HG03108 (cell line): ENCODE data around the gene NCK2.
A peak's percentile ranks its signal among the peaks of the same experiment; 100 is the strongest.

Experiments used
- ATAC-seq: cut with Tn5 transposase; IDR thresholded peaks from one replicate; pipeline ENCODE4 v1.9.1; 2021; ENCODE audit warnings: moderate library complexity; ENCODE audit not compliant: unreplicated experiment

The NCK2 gene

DNA sequence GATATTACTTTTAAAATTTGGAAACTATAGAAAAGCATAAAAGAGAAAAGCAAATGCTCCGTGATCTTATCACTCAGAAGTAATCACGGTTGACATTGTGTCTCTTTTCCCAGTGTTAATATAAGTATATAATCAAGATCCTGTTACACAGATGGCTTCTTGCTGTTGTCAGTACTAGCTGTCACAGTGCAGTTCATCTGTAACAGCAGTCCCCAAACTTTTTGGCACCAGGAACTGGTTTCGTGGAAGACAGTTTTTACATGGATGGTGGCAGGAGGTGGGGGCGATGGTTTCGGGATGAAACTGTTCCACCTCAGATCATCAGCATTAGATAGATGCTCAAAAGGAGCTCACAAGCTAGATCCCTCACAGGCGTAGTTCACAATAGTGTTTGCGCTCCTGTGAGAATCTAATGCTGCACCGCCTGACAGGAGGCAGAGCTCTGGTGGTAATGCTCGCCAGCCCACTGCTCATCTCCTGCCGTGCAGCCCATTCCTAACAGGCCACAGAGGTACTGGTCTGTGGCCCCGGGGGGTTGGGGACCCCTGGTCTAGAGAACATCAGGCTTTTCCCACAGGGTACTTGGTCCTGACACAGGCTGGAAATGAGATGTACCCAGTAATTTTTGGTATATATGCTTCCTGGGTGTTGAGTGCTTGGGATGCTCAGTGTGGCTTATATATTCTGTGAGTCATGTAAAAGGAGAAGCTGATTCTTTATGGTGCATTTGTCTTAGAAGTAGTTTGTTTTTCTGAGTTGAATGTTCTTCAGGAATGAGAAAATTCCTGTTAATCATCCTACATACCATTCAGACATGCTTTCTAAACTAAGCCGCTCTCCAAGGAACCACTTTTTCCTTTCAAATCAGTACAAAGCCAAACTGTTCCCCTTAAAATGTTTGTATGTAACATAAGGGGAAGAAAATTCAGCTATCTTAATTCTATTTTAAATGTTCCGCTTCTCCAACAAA is 121.8 kb downstream of the NCK2 start:
- no peak for ATAC-seq

DNA sequence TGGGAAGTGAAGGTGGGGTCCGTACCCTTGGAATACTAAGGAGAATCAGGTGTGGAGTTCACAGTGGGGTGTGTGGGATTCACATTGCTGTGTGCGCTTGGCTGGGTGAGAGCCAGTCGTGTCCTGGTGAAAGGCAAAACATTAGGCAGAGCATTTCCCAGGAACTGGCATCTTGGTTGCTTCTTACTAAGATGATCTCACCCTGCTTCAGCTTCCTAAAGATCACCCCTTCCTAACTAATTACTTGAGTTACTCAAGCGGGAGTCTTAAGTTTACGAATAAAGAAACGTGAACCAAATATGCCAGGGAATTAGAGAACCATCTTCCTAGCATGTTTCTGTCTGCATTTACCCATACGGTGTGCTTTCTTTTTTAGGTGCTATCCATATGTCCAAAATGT is 122.9 kb downstream of the NCK2 start:
- no peak for ATAC-seq

DNA sequence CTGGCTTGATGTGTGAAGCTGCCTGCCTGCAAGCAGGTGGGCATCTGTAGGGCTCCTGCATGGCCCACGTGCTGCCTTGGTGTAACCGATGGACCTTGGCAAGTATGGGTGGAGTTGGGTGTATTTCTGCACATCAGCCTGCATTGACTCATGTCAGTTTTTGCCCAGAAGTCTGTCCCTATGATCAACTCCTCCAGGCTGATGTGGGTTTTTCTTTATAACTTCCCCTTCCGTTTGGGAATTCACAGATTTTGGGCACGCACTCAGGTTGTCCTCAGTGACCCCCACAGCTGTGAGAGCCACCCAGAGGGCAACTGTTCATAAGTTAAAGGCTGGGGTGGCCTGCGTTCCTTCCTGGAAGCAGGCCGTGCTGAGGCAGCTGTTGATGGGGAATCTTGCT is 123.3 kb downstream of the NCK2 start:
- no peak for ATAC-seq

DNA sequence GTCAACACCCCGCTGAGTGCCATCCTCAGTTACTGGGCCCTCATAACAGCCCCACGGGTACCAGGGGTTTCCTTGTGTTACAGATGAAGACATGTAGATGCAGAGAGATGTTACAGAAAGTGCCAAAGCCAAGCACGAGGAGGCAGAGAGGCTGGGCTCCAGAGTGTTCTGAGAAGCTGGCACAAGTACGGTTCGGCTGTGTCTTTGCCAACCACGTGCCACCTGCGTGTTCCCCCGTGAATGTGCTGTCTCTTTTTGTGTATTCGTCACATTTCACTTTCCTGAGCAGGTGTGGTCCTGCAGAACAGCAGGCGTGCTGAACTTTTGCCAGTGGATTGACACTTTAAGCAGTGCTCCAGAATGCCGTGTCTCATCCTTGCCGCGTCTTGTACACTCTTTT is 124.6 kb downstream of the NCK2 start:
- ATAC-seq: no peak

DNA sequence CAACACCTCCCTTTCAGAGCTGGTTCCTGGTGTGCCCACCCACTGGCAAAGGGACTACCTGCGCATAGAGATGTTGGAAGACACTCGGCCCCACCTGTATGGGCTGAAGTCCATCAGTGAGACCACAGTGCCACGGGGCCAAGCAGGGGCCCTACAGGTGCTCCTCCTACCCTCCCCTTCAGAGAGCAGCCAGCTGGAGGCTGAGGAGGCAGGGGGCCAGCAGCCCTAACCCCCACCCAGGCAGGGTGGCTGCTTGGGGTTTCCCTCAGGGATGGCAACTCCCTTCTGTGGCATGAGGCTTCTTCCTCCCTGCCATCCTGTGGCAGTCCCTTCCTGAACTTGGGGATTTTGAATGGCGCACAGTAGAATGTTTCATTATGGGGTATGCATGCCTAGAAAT is 125.3 kb downstream of the NCK2 start:
- ATAC-seq: no peak

GRCh38 chr2:105870858-105871257 is 126.1 kb downstream of the NCK2 start:
- ATAC-seq: no peak

DNA sequence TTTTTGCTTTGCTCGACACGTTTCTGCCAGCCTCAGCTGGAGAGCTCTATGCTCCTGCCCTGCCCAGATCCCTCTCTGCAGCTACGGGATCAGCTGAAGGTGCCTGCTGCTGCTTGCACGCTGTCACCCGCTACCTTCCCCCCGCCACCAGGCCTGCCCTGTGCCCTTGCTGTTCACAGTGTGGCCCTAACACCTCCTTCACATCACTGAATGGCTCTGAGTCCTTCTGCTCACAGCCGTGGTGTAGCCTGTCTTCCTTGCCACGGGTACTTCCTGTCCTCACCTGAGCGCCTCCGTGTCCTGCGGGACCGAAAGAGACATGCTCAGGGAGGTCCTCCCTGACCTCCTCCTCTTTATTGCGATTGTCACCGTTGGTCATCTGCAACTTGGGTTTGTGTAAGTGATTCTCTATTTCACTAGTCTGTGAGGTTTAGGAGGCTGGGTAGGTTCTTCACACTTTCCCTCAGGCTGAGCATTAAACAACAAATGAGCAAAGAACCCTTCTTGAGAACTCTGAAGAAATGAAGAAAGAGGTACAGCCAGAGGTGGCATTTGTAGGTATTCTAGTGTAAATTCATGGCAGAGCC is 127.5 kb downstream of the NCK2 start:
- ATAC-seq: no peak

DNA sequence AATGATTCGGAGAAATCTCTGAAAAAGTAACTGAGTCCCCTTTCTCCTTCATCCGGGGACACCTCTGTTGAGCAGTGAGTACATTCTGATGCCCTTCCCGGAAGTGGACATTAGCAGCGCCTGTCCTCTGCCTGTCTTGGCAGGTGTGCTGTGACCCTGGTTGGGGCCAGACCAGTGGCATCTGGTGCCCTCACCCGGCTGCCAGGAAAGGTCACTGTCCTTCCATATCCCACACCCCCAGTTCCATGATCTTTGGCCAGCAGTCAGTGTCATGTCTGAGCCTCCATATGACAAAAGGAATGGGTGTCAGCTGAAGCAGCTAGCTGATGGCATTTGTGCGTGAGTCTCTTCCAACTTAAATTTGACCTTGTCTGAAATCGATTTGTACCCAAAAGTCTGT is 128.1 kb downstream of the NCK2 start:
- no peak for ATAC-seq

DNA sequence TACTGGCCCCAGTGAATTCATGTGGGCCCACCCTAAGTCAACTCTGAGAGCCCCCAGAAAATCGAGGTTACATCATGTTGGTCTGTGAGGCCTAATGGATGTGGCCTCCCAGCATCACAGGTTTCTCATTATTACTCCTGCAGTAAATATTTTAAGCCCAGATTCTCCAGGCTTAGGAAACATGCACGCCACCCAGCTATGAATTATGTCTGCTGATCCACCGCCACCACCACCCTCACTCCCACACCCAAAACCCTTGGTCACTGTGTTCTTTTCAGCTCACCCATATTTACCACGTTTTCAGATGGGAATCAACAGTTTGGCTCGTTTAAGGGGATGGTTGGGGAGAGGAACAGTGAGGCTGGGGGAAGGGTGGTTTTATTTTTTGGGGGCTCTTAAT is 128.6 kb downstream of the NCK2 start:
- ATAC-seq: no peak

- ATAC-seq: peak; percentile 86
Observed at GRCh38 chr2:105873721-105874120, 129.0 kb downstream of the NCK2 start.

GRCh38 chr2:105874466-105874865 is 129.8 kb downstream of the NCK2 start:
- no peak for ATAC-seq

DNA sequence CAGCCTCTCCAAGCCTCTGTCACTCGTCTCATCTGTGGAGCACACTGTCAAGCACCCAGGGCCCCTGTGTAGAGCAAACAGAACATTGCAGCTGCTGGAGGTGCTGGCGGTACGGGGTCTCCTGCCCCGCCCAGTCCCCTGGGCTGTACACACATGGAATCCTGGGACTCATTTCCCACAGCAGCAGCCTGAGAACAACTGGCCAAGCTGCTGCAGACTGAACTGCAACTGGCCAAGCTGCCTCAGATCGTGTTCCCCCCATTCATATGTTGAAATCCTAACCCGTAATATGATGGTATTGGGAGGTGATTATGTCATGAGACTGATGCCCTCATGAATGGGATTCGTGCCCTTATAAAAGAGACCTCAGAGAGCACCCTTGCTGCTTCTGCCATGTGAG is 130.5 kb downstream of the NCK2 start:
- ATAC-seq: no peak

DNA sequence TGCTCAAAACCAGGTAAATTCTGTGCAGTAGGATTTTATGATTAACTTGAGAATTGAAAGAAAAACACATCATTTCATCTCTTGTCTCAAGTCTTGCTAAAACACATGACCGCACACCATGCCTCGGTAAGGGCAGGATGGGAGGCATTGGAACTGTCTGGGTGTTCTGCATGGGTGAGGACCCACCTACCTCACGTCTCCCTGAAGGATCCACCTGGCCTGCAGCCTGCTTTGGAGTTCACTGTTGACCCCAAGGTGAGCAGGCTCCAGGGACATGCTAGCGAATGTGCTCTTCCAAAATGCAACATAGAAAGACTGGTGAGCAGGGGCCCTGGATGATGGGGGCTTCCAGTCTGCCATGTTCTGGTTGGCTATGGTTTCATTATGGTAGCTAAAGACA is 131.5 kb downstream of the NCK2 start:
- ATAC-seq: no peak

GRCh38 chr2:105877945-105878344 is 133.2 kb downstream of the NCK2 start:
- no peak for ATAC-seq

DNA sequence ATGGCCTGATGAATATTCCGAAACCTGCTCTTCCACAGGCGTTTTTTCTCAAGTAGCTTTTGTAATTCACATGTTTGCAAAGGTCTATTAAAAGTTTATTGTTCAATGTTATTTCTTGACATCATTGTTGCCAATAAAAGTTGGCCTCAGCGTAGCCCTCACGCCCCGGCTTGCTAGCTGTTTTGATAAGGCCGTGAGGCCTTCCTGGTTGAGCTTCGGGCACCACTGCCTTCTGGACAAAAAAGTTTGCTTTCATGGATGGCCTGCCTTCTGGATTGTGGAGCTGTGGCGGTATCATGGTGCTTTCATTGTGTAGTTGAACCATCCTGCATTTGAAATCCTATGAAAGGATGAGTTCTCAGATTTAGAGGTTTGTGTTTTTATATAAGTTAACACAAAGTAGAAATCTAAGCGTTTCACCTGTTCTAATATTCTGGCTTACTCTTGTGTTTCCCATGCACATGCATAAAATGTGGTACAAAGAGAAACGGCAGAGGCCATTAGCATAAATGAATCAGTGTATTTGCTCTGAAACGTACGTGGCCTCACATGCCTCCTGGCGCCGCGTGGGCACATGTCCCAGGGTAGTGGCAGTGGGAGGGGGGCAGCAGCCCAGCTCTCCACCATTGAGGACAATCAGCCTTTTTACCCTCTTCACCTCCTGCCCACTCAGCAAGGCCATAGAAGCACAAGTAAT is 134.5 kb downstream of the NCK2 start:
- ATAC-seq: no peak

DNA sequence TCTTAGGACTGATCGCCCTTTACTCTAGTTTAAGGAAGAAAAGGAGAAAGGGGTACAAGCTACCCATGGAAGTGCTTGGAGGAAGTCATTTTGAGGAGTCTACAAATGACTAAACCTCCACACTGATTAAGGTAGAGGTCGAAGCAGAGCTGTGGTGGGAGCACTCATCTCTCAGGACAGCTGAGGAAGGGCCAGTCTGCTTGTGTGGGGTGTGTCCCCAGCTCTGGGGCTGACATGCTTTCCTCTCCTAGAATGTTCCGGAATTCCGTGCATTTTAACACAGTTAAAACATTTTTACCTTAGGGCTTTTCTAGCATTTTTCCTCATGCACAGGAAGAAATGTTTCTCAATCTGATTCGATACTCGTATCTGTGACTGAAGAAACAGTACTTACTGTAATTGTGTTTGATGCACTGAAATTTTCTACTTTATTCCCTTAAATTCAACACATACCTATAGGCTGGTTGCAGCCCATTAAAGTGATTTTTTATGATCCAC is 135.1 kb downstream of the NCK2 start:
- ATAC-seq: no peak

- ATAC-seq: no peak
Observed at GRCh38 chr2:105880637-105881036, 135.9 kb downstream of the NCK2 start.

DNA sequence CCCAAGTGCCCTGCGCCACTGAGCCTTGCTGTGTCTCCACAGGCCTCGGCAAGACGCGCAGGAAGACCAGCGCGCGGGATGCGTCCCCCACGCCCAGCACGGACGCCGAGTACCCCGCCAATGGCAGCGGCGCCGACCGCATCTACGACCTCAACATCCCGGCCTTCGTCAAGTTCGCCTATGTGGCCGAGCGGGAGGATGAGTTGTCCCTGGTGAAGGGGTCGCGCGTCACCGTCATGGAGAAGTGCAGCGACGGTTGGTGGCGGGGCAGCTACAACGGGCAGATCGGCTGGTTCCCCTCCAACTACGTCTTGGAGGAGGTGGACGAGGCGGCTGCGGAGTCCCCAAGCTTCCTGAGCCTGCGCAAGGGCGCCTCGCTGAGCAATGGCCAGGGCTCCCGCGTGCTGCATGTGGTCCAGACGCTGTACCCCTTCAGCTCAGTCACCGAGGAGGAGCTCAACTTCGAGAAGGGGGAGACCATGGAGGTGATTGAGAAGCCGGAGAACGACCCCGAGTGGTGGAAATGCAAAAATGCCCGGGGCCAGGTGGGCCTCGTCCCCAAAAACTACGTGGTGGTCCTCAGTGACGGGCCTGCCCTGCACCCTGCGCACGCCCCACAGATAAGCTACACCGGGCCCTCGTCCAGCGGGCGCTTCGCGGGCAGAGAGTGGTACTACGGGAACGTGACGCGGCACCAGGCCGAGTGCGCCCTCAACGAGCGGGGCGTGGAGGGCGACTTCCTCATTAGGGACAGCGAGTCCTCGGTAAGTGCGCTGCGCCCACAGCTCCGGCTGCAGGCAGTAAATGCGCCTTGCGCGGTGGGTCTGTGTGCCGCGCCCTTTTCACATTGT is 136.8 kb downstream of the NCK2 start:
- no peak for ATAC-seq

- no peak for ATAC-seq
Observed at GRCh38 chr2:105882341-105882740, 137.6 kb downstream of the NCK2 start.

- ATAC-seq: no peak
Observed at GRCh38 chr2:105882920-105883435, 138.3 kb downstream of the NCK2 start.
